GM12878 (cell line): ENCODE data around the gene DDX51. TPM values are rescaled to one million over a fixed set of nuclear protein-coding genes. Genes with fewer than 3 reads are reported as not detected.
"Not testable (repeated sequence)": the region's sequence is repeated elsewhere in the genome, so short reads cannot be mapped to it uniquely, and the experiment has no call there.

Source experiments
- ATAC-seq: fragments of 200-7000 bp; cut with Tn5 transposase; 3 replicates; pipeline ENCODE4 v1.9.1; 2020; ENCODE audit warnings: mild to moderate bottlenecking, moderate library complexity
- BruUV-seq: library from RNA; stranded (reverse); fragments of 400-500 nt; replicated peaks from 2 replicates; lab custom pipeline; 2021; lab: Mats Ljungman, UMichigan
- CTCF ChIA-PET: fragments of 300-600 bp; sonication (Branson Sonifier 250); formaldehyde crosslinking; extraction: SDS; loops from one replicate; lab custom pipeline; 2021; ENCODE audit warnings: inconsistent platforms; lab: Yijun Ruan, JAX
- POLR2A ChIA-PET: fragments of 350-600 bp; formaldehyde crosslinking; extraction: SDS; loops from one replicate; lab custom pipeline; 2021; ENCODE audit warnings: inconsistent platforms; lab: Charles Lee
- RAD21 ChIA-PET: fragments of 300-600 bp; sonication (Branson Sonifier 250); formaldehyde crosslinking; loops from one replicate; lab custom pipeline; 2023; ENCODE audit warnings: antibody characterized with exemption; ENCODE audit not compliant: unreplicated experiment; lab: Charles Lee
- SMC1A ChIA-PET: fragments of 300-600 bp; sonication (Branson Sonifier 250); formaldehyde crosslinking; loops from one replicate; lab custom pipeline; 2023; ENCODE audit not compliant: unreplicated experiment, uncharacterized antibody; lab: Charles Lee
- DNase-seq: peaks from one replicate; pipeline ENCODE4 v3.0.0-alpha.2; 2011; ENCODE audit warnings: low read depth, low spot score
- FAIRE-seq: peaks from 3 replicates; lab custom pipeline; 2011; peaks lifted over from hg19 to GRCh38; lab: Jason Lieb, UNC
- H2AFZ ChIP-seq: 2 replicates; pipeline ENCODE4 v1.6.0; 2011; ENCODE audit warnings: low read depth, low read length, control low read depth; ENCODE audit not compliant: control insufficient read depth
- H3K27ac ChIP-seq: 2 replicates; pipeline ENCODE4 v1.5.1; 2011; ENCODE audit warnings: control low read depth; ENCODE audit not compliant: control insufficient read depth, insufficient read depth
- H3K27me3 ChIP-seq, 2 experiments: replicated peaks in 1 of 2; 2 replicates each; pipeline versions ENCODE4 v1.6.0 to v1.6.1; 2011; ENCODE audit warnings: low read length in 1 of 2; ENCODE audit not compliant: control insufficient read depth in 2 of 2, insufficient read depth in 2 of 2
- H3K36me3 ChIP-seq, 2 experiments: 2 replicates each; pipeline ENCODE4 v1.5.1; 2011; ENCODE audit warnings: low read length in 1 of 2; ENCODE audit not compliant: control insufficient read depth in 2 of 2, insufficient read depth in 2 of 2
- H3K4me1 ChIP-seq: 2 replicates; pipeline ENCODE4 v1.6.1; 2011; ENCODE audit warnings: mild to moderate bottlenecking, low read length, moderate library complexity, mixed read lengths; ENCODE audit not compliant: control insufficient read depth, insufficient read depth
- H3K4me2 ChIP-seq: 2 replicates; pipeline ENCODE4 v1.6.0; 2011; ENCODE audit warnings: control low read depth; ENCODE audit not compliant: control insufficient read depth, insufficient read depth
- H3K4me3 ChIP-seq: fragments of 200-600 bp; sonication (generic); 2 replicates; pipeline ENCODE4 v1.5.1; 2016
- H3K79me2 ChIP-seq: 2 replicates; pipeline ENCODE4 v1.6.0; 2011; ENCODE audit warnings: low read length; ENCODE audit not compliant: control insufficient read depth, insufficient read depth
- H3K9ac ChIP-seq: 2 replicates; pipeline ENCODE4 v1.8.0; 2011; ENCODE audit warnings: low read length, control low read depth, mixed read lengths; ENCODE audit not compliant: control insufficient read depth, insufficient read depth
- H3K9me3 ChIP-seq: replicated peaks from 3 replicates; pipeline ENCODE4 v1.5.1; 2011; ENCODE audit warnings: mild to moderate bottlenecking, low read length; ENCODE audit not compliant: control insufficient read depth, insufficient read depth
- H4K20me1 ChIP-seq: 2 replicates; pipeline ENCODE4 v1.6.0; 2011; ENCODE audit not compliant: control insufficient read depth, insufficient read depth
- MYC ChIP-seq: IDR thresholded peaks from 2 replicates; pipeline ENCODE4 v1.6.1; 2011; ENCODE audit warnings: mild to moderate bottlenecking, low read length, moderate library complexity, inconsistent platforms; ENCODE audit not compliant: insufficient read depth, insufficient replicate concordance, insufficient read length, severe bottlenecking
- RAD21 ChIP-seq: IDR thresholded peaks from 2 replicates; pipeline ENCODE4 v1.6.1; 2011; ENCODE audit warnings: mild to moderate bottlenecking, low read depth, low read length, moderate library complexity; ENCODE audit not compliant: insufficient read depth
- ZNF207 ChIP-seq: fragments of 450-650 bp; IDR thresholded peaks from 2 replicates; pipeline ENCODE4 v1.6.1; 2014; ENCODE audit warnings: antibody characterized with exemption, mild to moderate bottlenecking, borderline replicate concordance
- WGBS: methylation state at CpG from one replicate; pipeline ENCODE4 v1.1.6; 2016; ENCODE audit warnings: low lambda C conversion rate; ENCODE audit not compliant: insufficient replicate concordance, insufficient coverage; ENCODE audit errors: missing lambda C conversion rate; 5-methylcytosine and 5-hydroxymethylcytosine counted together
- in situ Hi-C: fragments of 300-500 bp; cut with MboI; formaldehyde crosslinking; loops from 9 replicates; pipeline ENCODE4 v1.14.3; 2018; ENCODE audit warnings: mixed read lengths
- intact Hi-C: fragments of 100-400 bp; cut with micrococcal nuclease; formaldehyde crosslinking; loops from one replicate; pipeline ENCODE4 v1.14.2; 2022; ENCODE audit not compliant: unreplicated experiment
- polyA plus RNA-seq, 11 experiments: library from polyadenylated mRNA; depleted of rRNA in 4 of 11; unstranded in 6 of 11; stranded (reverse) in 5 of 11; fragments of >200 nt; fragmentation: Nextera tagmentation in 4 of 11; fragmentation: Illumina TruSeq in 1 of 11; extraction: Ambion mirVana in 4 of 11; extraction: Trizol in 1 of 11; gene quantifications; 1 replicate in 1 of 11; 2 replicates in 10 of 11; pipeline versions ENCODE4 v1.2.1 to v1.2.3, GENCODE V29; 2011 to 2016; ENCODE audit warnings: inconsistent platforms in 2 of 11, missing spikeins in 2 of 11, low read depth in 1 of 11
- total RNA-seq, 4 experiments: library from RNA; depleted of rRNA in 3 of 4; stranded (reverse); fragments of >200 nt in 3 of 4; fragmentation: Illumina TruSeq in 1 of 4; extraction: Trizol in 1 of 4; gene quantifications; 2 replicates each; pipeline versions ENCODE4 v1.2.1 to v1.2.3, GENCODE V29; 2013 to 2021
- TF ChIP-seq, protein P1 (sequence below): fragments of 450-650 bp; IDR thresholded peaks from 2 replicates; pipeline ENCODE4 v1.6.1; 2017; ENCODE audit warnings: borderline replicate concordance

The DDX51 gene
- total and polyA plus RNA-seq, 10 of the 15 experiments (the other 5 are each of a cell fraction or from before 2014, with no cell fraction given): 0.97 to 29.1 (median 9.8) TPM

DNA sequence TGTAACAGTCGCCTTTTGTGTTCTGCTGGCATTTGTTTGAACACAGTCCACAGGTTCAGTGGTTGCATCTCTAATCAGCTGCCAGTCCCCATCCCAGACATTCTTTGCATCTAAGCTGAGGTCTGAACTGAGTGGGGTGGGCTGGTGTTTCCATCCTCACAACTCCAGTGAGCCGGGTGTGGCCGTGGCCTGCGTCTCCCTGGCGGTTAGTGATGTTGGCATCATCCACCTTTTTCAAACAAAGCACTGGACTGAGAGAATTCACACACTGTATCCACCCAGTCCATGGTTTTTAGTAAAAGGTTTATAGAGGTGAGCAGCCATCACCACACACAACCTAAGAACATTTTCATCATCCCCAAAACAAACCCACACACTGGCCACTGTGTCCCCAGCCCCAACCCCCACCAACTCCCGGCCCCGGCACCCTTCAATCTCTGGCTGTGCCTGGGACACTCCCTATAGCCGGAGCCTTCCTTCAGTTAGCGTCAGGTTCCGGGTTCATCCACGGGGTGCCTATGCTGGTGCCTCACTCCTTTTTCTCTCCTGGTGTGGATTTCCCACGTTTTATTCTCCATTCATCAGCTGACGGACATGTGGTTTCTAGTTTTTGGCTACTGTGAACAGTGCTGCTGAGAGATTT lies 6.5 kb downstream of the DDX51 start:
- peaks cover 3 to 23% of the 10 kb centered on the region in 2 experiments; a peak in 3 of 4 replicates for H3K36me3 ChIP-seq
- SMC1A ChIA-PET: no interaction called here
- ATAC-seq: no peak
- no peak overlapping the region for H3K4me3 ChIP-seq
- intact Hi-C loops: no loop called here
- BruUV-seq: no TSS peak
- H3K4me1 ChIP-seq: peaks cover 3% of the 10 kb centered on the region
- no peaks in the 10 kb centered on the region for H3K27me3 ChIP-seq
- H3K27ac ChIP-seq: no peak overlapping the region
- no peak for DNase-seq
- no peak overlapping the region for H3K4me2 ChIP-seq
- POLR2A ChIA-PET: no interaction called here
- CTCF ChIA-PET: interaction anchor here (1.1 kb wide), 1 partner anchor 185 kb away, joined by 3 read pairs; no protein-coding TSS in a partner anchor
- TF ChIP-seq ZNF207 (no peak), RAD21 (no peak), MYC (no peak)
- TF ChIP-seq, protein P1, sequence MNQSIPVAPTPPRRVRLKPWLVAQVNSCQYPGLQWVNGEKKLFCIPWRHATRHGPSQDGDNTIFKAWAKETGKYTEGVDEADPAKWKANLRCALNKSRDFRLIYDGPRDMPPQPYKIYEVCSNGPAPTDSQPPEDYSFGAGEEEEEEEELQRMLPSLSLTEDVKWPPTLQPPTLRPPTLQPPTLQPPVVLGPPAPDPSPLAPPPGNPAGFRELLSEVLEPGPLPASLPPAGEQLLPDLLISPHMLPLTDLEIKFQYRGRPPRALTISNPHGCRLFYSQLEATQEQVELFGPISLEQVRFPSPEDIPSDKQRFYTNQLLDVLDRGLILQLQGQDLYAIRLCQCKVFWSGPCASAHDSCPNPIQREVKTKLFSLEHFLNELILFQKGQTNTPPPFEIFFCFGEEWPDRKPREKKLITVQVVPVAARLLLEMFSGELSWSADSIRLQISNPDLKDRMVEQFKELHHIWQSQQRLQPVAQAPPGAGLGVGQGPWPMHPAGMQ: no peak
- TF ChIP-seq, all 136 proteins: peak for 0
- RAD21 ChIA-PET: no interaction called here
- no peak for FAIRE-seq
- no peak overlapping the region for H3K9ac ChIP-seq
- in situ Hi-C loops: no loop called here
- WGBS: 85% methylated on average over 13 of the region's 13 CpGs
- no peaks in the 10 kb centered on the region for H3K9me3 ChIP-seq
- no peaks in the 10 kb centered on the region for H4K20me1 ChIP-seq
- peaks cover 7% of the 10 kb centered on the region for H3K79me2 ChIP-seq
- no peak overlapping the region for H2AFZ ChIP-seq

DNA sequence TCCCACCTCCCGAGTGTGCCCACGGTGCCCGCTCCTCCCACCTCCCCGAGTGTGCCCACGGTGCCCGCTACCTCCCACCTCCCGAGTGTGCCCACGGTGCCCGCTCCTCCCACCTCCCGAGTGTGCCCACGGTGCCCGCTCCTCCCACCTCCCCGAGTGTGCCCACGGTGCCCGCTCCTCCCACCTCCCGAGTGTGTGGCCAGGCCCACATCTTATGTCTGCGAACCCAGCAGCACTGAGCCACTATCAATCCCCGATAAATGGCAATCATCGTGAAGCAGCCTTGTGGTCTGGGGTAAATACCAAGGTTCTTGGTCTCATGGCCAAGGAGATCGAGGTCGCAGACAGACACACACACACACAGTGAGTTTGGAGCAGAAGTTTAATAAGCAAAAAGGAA lies 7.9 kb downstream of the DDX51 start:
- in situ Hi-C loops, H3K4me3 ChIP-seq, H3K27me3 ChIP-seq, DNase-seq, FAIRE-seq, POLR2A ChIA-PET, intact Hi-C loops, H3K4me2 ChIP-seq, H3K79me2 ChIP-seq, BruUV-seq, H3K9me3 ChIP-seq, H3K4me1 ChIP-seq, H4K20me1 ChIP-seq, RAD21 ChIA-PET, CTCF ChIA-PET, ATAC-seq, H3K27ac ChIP-seq, H2AFZ ChIP-seq, H3K9ac ChIP-seq, SMC1A ChIA-PET: not testable (repeated sequence)
- 92% methylated on average over 5 of the region's 21 CpGs for WGBS
- H3K36me3 ChIP-seq: peaks cover 3 to 19% of the 10 kb centered on the region in 2 experiments; a peak in 3 of 4 replicates

DNA sequence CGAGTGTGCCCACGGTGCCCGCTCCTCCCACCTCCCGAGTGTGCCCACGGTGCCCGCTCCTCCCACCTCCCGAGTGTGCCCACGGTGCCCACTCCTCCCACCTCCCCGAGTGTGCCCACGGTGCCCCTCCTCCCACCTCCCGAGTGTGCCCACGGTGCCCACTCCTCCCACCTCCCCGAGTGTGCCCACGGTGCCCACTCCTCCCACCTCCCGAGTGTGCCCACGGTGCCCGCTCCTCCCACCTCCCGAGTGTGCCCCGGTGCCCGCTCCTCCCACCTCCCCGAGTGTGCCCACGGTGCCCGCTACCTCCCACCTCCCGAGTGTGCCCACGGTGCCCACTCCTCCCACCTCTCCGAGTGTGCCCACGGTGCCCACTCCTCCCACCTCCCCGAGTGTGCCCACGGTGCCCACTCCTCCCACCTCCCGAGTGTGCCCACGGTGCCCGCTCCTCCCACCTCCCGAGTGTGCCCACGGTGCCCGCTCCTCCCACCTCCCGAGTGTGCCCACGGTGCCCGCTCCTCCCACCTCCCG lies 9.4 kb downstream of the DDX51 start:
- RAD21 ChIA-PET, H3K4me2 ChIP-seq, ATAC-seq, H4K20me1 ChIP-seq, H3K27ac ChIP-seq, intact Hi-C loops, FAIRE-seq, H3K9ac ChIP-seq, DNase-seq, in situ Hi-C loops, BruUV-seq, H3K4me1 ChIP-seq, SMC1A ChIA-PET, H3K9me3 ChIP-seq, H3K4me3 ChIP-seq, CTCF ChIA-PET, H3K79me2 ChIP-seq, H2AFZ ChIP-seq, POLR2A ChIA-PET, H3K27me3 ChIP-seq, H3K36me3 ChIP-seq: not testable (repeated sequence)
- 80% methylated on average over 1 of the region's 39 CpGs for WGBS
